Subcutaneous abdominal adipose tissue (tissue), 5 donors: ENCODE measurements around the gene GABRB3.

Source experiments
- H3K27ac ChIP-seq: one replicate; pipeline ENCODE4 v1.7.0; 2013; ENCODE audit warnings: low read depth, mild to moderate bottlenecking, inconsistent platforms, low read length, moderate library complexity
- H3K27me3 ChIP-seq, 5 donors: one replicate each; pipeline ENCODE4 v1.7.0; 2013; ENCODE audit warnings: low read length in 5 of 5, inconsistent platforms in 1 of 5; ENCODE audit not compliant: control insufficient read depth in 5 of 5, insufficient read depth in 4 of 5
- H3K36me3 ChIP-seq, 5 donors: one replicate each; pipeline ENCODE4 v1.7.0; 2013; ENCODE audit warnings: low read length in 5 of 5; ENCODE audit not compliant: control insufficient read depth in 5 of 5, insufficient read depth in 5 of 5
- H3K4me1 ChIP-seq, 5 donors: one replicate each; pipeline ENCODE4 v1.7.0; 2013; ENCODE audit warnings: low read length in 5 of 5, mild to moderate bottlenecking in 3 of 5, moderate library complexity in 1 of 5; ENCODE audit not compliant: control insufficient read depth in 5 of 5, insufficient read depth in 5 of 5
- H3K4me3 ChIP-seq, 5 donors: one replicate each; pipeline ENCODE4 v1.7.0; 2013; ENCODE audit warnings: low read length in 5 of 5, low read depth in 1 of 5
- H3K9ac ChIP-seq, 5 donors: one replicate each; pipeline ENCODE4 v1.7.0; 2013; ENCODE audit warnings: low read length in 5 of 5, mild to moderate bottlenecking in 4 of 5, moderate library complexity in 3 of 5
- H3K9me3 ChIP-seq, 5 donors: one replicate each; pipeline ENCODE4 v1.7.0; 2013; ENCODE audit warnings: low read length in 5 of 5; ENCODE audit not compliant: control insufficient read depth in 5 of 5
- donor health status: healthy.
- donor health status: healthy.
- donor health status: healthy.
- donor health status: healthy.
- donor health status: healthy.

The GABRB3 gene

GRCh38 chr15:26639966-26640365, 132.9 kb downstream of the GABRB3 start:
- Histone ChIP-seq H3K4me1 (no peaks in the 10 kb centered on the region), H3K9ac (no peak overlapping the region), H3K9me3 (peaks cover 0 to 19% (median 0%) of the 10 kb centered on the region in 5 donors)

GRCh38 chr15:26635614-26636013, 137.3 kb downstream of the GABRB3 start:
- no peak overlapping the region for H3K9ac ChIP-seq
- no peak overlapping the region for H3K4me3 ChIP-seq
- H3K4me1 ChIP-seq = no peaks in the 10 kb centered on the region
- H3K9me3 ChIP-seq = peaks cover 0 to 9% (median 0%) of the 10 kb centered on the region in 5 donors
- H3K27ac ChIP-seq = no peak overlapping the region
- H3K27me3 ChIP-seq = no peaks in the 10 kb centered on the region
- no peaks in the 10 kb centered on the region for H3K36me3 ChIP-seq

More at GRCh38 chr15:26639966-26640365, 132.9 kb downstream of the GABRB3 start:
- Histone ChIP-seq H3K27ac (no peak overlapping the region), H3K4me3 (no peak overlapping the region), H3K36me3 (no peaks in the 10 kb centered on the region), H3K27me3 (no peaks in the 10 kb centered on the region)

GRCh38 chr15:26635105-26635504, 137.8 kb downstream of the GABRB3 start:
- Histone ChIP-seq H3K4me3 (no peak overlapping the region), H3K4me1 (no peaks in the 10 kb centered on the region), H3K9me3 (peaks cover 0 to 9% (median 0%) of the 10 kb centered on the region in 5 donors), H3K27me3 (no peaks in the 10 kb centered on the region), H3K9ac (no peak overlapping the region), H3K36me3 (no peaks in the 10 kb centered on the region), H3K27ac (no peak overlapping the region)

GRCh38 chr15:26634319-26634718, 138.5 kb downstream of the GABRB3 start:
- H3K36me3 ChIP-seq = no peaks in the 10 kb centered on the region
- H3K9me3 ChIP-seq = peaks cover 0 to 9% (median 0%) of the 10 kb centered on the region in 5 donors
- no peaks in the 10 kb centered on the region for H3K4me1 ChIP-seq
- H3K4me3 ChIP-seq = no peak overlapping the region
- H3K9ac ChIP-seq = no peak overlapping the region
- H3K27me3 ChIP-seq = no peaks in the 10 kb centered on the region
- H3K27ac ChIP-seq = no peak overlapping the region

- no peak overlapping the region for H3K4me3 ChIP-seq
- no peaks in the 10 kb centered on the region for H3K27me3 ChIP-seq
- H3K27ac ChIP-seq = no peak overlapping the region
- no peaks in the 10 kb centered on the region for H3K36me3 ChIP-seq
- H3K9ac ChIP-seq = no peak overlapping the region
- peaks cover 0 to 5% (median 0%) of the 10 kb centered on the region in 5 donors for H3K4me1 ChIP-seq
- H3K9me3 ChIP-seq = peaks cover 0 to 14% (median 0%) of the 10 kb centered on the region in 5 donors
Observed at GRCh38 chr15:26632500-26632899, 140.4 kb downstream of the GABRB3 start.

- Histone ChIP-seq H3K27me3 (no peaks in the 10 kb centered on the region), H3K9me3 (peaks cover 0 to 14% (median 0%) of the 10 kb centered on the region in 5 donors), H3K4me3 (no peak overlapping the region), H3K9ac (no peak overlapping the region), H3K27ac (no peak overlapping the region), H3K4me1 (peaks cover 0 to 5% (median 0%) of the 10 kb centered on the region in 5 donors), H3K36me3 (no peaks in the 10 kb centered on the region)
Observed at GRCh38 chr15:26631894-26632293, 141.0 kb downstream of the GABRB3 start.

- Histone ChIP-seq H3K27ac (no peak overlapping the region), H3K9me3 (peaks cover 0 to 14% (median under 1%) of the 10 kb centered on the region in 5 donors), H3K9ac (no peak overlapping the region), H3K36me3 (no peaks in the 10 kb centered on the region), H3K27me3 (no peaks in the 10 kb centered on the region), H3K4me3 (no peak overlapping the region), H3K4me1 (peaks cover 0 to 5% (median 0%) of the 10 kb centered on the region in 5 donors)
Observed at GRCh38 chr15:26630857-26631256, 142.0 kb downstream of the GABRB3 start.

- H3K9me3 ChIP-seq = peaks cover 0 to 17% (median 4%) of the 10 kb centered on the region in 5 donors
- H3K36me3 ChIP-seq = no peaks in the 10 kb centered on the region
- no peaks in the 10 kb centered on the region for H3K27me3 ChIP-seq
- H3K4me3 ChIP-seq = peak overlapping the region in 4 of 5 donors; percentile 15 to 59 (median 44)
- no peak overlapping the region for H3K9ac ChIP-seq
- H3K27ac ChIP-seq = no peak overlapping the region
- peaks cover 0 to 5% (median 0%) of the 10 kb centered on the region in 5 donors for H3K4me1 ChIP-seq
Observed at GRCh38 chr15:26628879-26629529, 143.9 kb downstream of the GABRB3 start.

- Histone ChIP-seq H3K9me3 (peaks cover 0 to 19% (median 4%) of the 10 kb centered on the region in 5 donors), H3K4me3 (peak overlapping the region in 1 of 5 donors; percentile 59), H3K9ac (no peak overlapping the region), H3K36me3 (no peaks in the 10 kb centered on the region), H3K27me3 (no peaks in the 10 kb centered on the region), H3K27ac (no peak overlapping the region), H3K4me1 (peaks cover 0 to 5% (median 0%) of the 10 kb centered on the region in 5 donors)
Observed at GRCh38 chr15:26628071-26628470, 144.8 kb downstream of the GABRB3 start.

- Histone ChIP-seq H3K27ac (no peak overlapping the region), H3K4me3 (peak overlapping the region in 1 of 5 donors; percentile 32), H3K36me3 (no peaks in the 10 kb centered on the region), H3K9me3 (peaks cover 0 to 22% (median 6%) of the 10 kb centered on the region in 5 donors), H3K9ac (no peak overlapping the region), H3K4me1 (peaks cover 0 to 5% (median 0%) of the 10 kb centered on the region in 5 donors), H3K27me3 (no peaks in the 10 kb centered on the region)
Observed at GRCh38 chr15:26624128-26624527, 148.7 kb downstream of the GABRB3 start.
